ENCODE data around the gene ANKS1B.

- TF ChIP-seq CTCF (IDR thresholded peaks at IDR 0.05) (no peak), POLR2A (IDR thresholded peaks at IDR 0.05) (no peak), EP300 (IDR thresholded peaks at IDR 0.05) (no peak)
These were observed 1101.5 kb downstream of the ANKS1B start for GRCh38 chr12:98883231-98883630.

Measured in suprapubic skin (tissue), 3 donors.